T1000 (cell line): ENCODE results near the gene EN1.

Experiments used
- DNase-seq: peaks from one replicate; lab custom pipeline; 2025; ENCODE audit warnings: mixed read lengths; lab: John Stamatoyannopoulos, UW

EN1 gene

DNA sequence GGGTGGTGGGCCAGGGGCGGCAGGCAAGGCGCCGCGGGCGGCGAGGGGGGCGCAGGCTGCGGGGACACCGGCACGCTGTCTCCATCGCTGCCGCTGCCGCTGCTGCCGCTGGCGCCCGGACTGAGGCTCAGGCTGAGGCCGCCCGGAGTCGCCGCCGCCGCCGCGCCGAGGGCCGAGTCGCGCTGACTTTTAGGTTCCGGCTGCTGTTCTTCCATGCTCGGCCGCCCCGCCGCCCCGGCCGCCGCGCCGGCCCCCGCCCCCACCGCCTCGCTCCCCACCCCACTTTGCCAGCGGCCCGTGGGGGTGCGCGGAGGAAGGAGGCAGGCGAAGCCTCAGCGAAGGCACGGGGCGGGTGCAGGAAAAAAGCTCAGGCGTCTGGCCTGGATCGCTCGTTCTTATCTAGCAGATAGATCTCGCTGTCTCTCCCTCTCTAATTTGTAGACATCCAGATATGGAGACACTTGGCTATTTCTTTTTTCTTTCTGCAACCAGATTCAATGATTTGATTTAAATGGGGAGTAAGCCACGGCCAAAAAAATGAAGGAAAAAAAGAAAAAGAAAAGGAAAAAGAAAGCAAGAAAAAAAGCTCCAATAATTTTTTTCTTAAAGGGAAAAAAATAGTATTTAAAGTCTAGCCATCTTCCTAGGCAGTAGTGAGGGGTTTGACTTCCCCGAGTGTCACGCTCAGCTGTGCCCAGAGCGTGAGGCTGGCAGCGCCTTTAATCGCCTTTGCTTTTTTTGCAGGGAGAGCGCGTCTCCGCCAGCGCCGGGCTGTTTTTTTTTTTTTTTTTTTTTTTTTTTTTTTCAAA lies at the start of gene EN1:
TSS of gene EN1 (minus strand) at position 696 of the 809 bp plus-strand sequence. CDS start at position 215, 481 bp downstream.
- DNase-seq = no peak

DNA sequence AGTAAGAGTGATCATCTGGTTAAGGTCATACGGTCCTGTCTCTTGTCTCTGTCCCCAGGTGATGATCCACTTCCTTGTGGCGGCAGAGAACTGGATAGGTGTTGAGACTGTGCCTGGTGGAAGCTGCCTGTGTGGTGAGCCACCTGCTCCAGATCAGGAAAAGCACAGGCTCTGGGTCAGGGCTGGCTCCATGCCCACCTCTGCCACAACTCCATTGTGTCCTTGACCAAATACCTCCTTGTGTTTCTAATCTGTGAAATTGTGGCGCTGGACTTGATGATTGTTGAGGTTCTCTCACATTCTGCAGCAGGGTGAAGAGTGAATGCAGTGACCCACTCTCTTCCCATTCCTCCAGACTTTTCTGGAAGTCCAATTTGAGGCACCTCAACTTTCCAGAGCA lies 45.7 kb upstream of the EN1 start:
- DNase-seq = no peak

GRCh38 chr2:118889995-118890394 lies 42.5 kb upstream of the EN1 start:
- DNase-seq = no peak

GRCh38 chr2:118883792-118884191 lies 36.3 kb upstream of the EN1 start:
- DNase-seq = no peak

- peak; percentile 44 for DNase-seq
These were observed 35.4 kb upstream of the EN1 start for GRCh38 chr2:118882693-118883336.

DNA sequence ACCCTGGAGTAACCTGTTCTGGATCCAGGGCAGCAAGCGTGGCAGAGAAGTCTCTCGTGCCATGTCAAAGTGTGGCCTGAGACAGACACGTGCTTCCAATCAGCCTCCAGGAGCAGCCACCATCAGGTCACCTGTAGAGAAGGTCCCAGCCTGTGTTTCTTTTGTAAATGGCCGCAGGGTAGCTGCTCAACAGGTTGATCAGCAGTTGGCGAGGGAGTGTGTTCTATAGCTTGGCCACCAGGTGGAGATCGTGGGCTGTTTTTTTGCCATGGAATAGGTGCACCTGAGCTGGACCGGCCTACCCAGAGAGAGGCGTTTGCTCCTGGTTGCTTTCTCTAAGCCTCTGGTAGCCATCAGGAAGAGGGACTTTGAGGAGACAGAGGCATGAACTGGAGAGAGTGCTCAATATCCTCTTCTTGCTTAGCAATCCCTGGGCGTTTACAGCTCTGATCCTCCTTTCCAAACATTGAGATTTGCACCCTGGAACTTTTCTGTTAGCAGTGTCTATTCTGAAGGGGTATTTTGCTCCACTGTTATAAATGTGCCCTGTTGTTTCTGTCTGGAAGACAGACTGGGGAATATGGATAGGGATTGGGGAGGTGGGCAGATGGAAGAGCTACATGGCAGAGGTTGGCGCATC lies 34.2 kb upstream of the EN1 start:
- no peak for DNase-seq

DNA sequence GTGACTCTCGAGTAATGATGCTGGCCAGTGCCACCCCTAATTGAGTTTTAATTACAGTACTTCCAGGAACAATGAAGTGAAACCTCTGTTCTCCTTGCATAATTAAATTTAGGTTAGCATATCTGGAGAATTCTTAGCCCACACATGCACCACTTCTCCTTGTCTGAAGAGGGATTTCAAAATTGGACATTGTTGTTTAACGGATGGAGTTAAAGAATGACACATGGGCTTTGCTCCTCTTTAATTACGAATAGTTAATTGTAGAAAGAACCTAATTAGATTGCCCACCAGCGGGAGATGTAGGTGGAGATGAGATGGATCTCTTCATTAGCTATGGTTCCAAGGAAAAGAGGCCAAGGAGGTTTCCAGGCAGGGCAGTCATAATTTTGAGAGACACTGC lies 33.1 kb upstream of the EN1 start:
- no peak for DNase-seq

DNA sequence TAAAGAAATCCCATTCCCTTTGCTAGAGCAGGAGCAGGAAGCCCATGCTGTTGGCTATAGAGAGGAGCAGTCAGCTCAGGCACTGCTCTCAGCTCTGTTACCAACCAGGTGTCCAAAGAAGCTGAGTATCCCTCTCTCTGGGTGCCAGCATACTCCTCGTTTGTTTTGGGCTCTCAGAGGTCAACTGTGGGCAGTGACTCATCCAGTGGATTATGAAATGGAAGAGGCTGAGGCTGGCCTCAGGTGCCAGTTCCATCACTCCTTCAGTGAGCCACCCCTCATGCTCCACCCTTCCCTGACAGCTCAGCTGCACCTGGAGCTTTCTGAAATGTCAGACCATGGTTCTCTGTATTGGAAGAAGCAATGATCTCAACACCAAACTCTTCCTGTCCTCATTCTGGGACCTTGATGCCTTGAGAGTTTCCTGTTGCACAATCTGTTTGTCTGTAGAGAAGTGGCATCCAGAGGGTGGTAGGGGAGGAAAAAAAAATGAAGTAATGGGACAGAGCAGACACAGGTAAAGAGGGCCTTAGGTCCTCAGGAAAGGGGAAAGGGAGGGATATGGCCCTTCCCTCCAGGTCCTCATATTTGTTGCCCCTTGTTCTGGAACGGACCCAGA lies 31.2 kb upstream of the EN1 start:
- no peak for DNase-seq

DNA sequence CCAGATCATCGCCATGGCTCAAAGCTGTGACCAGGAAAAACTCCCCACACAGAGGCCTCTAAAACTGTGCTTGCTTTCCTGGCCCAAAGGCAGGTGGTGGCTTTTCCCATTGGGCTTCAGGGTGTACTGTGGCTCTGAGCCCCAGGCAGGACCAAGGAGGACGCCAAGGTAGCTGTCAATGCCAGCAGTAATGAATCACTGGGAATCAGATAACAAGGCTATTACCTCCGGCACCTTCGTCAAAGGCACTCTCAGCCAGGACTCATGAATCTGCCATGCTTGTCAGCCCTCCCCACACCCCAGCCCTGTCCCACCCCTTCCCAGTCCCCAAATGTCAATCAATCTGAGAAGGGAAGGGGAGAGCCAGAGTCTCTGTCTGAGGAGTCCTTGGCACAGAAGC lies 27.9 kb upstream of the EN1 start:
- no peak for DNase-seq

GRCh38 chr2:118874324-118874723 lies 26.9 kb upstream of the EN1 start:
- DNase-seq = no peak

GRCh38 chr2:118865106-118865505 lies 17.7 kb upstream of the EN1 start:
- no peak for DNase-seq

- no peak for DNase-seq
These were observed 16.8 kb upstream of the EN1 start for GRCh38 chr2:118864207-118864606.

DNA sequence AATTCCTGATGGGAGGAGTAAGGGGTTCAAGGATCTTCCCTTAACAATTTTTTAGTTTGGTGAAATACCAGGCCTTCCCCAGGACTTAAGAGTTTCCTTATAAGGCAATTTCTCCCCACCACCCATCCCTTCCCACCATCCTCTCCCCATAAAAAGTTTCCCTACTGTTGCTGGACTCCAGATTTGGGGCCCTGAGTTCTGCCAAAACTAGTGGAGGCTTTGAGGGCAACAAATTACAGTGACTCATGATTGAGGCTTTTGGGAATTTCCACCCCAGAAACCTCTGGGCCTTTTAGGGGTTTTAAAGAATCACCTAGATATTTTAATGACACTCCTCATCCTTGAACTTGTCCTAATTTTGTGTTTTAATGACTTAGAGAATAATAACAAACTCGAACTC lies 14.3 kb upstream of the EN1 start:
- DNase-seq = no peak

GRCh38 chr2:118861242-118861641 lies 13.8 kb upstream of the EN1 start:
- DNase-seq = no peak

DNA sequence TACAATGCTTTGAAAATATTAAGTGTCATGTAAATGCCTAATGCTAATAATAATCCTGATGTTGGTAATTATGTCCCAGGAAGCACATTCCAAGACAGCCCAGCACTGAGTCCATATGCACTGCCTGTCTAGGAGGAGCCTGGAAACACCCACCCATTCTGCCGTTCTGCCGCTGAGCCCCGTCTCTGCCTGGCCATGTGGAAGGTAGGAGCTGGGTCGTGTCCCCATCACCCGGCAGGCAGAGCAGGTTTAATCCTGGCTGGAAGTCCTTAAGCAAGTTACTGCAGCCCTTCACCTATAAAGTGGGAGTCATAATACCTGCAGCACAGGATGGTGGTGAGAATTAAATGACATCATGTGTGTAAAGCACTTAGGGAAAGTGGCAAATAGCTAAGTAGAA lies 13.1 kb upstream of the EN1 start:
- DNase-seq = no peak

DNA sequence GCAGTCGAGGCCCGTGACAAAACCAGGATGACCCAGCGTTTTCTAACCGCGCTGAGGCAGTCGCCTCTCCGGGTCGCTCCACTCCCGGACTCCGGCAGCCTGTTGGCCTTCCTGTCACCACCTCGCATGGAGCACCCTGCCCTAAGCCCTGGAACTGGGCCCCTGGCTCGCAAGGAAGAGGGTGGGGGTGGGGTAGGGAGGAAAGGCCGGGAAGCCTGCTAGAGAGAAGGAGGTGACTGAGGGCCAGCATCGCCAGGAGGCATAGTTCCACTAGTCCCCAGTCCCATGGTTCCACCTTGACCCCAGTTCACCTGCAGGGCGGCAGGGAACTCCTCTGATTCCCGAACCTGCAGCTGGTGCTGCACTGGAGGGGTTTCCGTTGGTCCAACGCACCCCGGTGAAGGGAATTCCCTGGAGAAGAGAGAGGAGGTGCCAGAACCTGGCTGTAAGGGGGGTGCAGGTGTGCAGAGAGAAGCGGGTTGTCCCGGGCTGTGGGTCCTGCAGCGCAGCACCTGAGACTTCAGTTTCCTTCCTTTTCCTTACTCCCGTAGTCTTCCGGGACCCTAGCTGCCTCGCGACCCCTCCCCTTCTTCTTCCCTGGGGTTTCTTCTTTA lies 11.8 kb upstream of the EN1 start:
- DNase-seq = no peak

GRCh38 chr2:118858485-118859156 lies 11.2 kb upstream of the EN1 start:
- DNase-seq = no peak

DNA sequence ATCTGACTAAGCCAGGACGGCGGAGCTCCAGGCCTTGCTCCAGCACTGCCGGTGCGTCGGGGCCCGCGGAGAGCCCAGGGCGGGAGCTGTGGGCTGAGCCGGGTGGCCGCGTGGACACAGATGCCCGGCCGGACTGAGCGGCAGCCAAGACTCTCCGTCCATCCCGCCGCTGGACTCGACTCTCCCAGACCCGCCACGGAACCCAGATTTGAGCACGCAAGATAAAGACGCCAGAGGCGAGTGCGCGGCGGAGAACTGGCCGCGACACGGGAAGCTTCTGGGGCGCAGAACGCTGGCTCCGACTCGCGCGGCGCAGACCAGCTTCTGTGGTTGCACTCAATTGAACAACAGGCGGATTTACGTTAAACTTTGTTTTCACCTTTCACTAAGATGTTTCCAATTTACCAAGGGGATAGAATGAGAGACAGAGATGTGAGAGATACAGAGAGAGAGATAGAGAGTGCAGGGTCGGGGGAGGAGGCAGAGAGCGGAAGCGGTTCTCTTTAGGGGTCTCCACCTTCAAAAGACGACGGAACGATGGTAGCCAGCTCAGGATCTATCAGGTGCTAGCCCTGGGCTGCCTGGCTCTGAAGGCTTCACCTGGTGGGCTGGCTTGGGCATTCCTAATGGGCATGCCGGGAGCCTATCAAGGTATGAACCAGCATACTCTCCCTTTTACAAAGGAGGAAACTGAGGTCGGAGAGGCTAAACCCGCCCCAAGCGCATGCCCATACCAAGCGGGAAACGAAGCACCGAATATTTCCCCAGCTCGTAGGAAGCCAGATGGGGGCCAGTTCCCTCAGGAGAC lies 10.4 kb upstream of the EN1 start:
- DNase-seq = no peak

DNA sequence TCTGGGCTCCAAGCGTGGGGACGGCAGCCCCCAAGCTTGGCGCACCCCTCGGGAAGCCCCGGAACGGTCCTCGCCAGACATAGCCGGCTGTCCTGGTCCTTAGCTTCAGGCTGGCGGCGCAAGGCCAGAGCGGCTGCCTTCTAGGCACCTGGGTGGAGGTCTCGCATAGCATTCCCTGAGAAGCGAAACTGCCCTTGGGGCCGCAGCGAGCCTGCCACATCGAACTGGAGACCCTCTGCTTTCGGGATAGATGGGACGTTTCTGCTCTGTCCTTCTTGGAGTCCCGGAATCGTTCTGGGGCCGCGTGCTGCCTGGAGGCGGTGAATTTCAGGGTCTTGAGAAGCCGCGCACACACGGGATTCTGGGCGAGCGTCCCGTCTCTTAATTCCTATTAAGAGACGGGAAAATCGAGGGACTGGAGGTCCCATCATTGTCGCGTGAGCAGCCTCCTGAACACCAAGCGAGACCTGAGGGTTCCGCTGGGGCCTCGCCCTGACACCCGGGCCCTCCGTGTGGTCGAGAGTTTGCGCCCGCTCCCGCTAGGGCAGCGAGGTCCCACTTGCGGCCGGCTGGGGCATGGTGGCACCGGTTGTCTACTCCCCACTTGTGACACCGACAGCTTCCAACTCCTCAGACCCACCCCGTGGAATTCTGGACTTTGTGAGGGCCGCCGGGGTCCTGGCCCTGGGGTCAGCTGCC lies 9.7 kb upstream of the EN1 start:
- DNase-seq = no peak

GRCh38 chr2:118856330-118856977 lies 9.0 kb upstream of the EN1 start:
- no peak for DNase-seq
